ENCODE results near the gene MLH3. TPM values are rescaled to one million over a fixed set of nuclear protein-coding genes. Genes with fewer than 3 reads are reported as not detected.

Gene MLH3
- total RNA-seq, 3 donors from 2014 or later, result 31.8 to 53.1 (median 42.9) TPM

DNA sequence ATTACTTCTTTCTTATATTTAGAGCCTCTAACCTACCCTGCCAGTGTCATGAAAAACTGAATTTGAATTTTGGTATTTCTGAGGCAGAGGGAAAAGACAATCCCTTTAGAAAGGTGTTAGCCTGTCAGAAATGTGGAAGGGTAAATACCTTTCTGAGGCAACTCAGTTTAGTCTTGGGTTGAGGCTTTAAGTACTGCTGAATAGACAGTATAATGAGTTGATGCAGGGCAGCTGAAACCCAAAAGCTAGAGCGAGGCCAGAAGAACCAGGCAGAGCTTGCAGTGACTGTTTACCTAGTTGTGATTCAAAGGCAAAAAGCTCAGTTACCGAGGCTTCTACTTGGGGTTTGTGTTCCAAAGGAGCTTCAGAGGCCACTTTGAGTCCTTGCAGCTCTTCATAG, 36.9 kb upstream of the MLH3 start:
- peaks cover 4% of the 10 kb centered on the region for H3K36me3 ChIP-seq
- DNase-seq (ENCODE audit: low spot score in 2 of 2), result no peak
- H3K27ac ChIP-seq, result no peak overlapping the region
- no peak overlapping the region for H3K4me3 ChIP-seq
- H3K9me3 ChIP-seq, result no peaks in the 10 kb centered on the region
- no peak for TF ChIP-seq CTCF (IDR thresholded peaks at IDR 0.05)
- TF ChIP-seq POLR2AphosphoS5 (IDR thresholded peaks at IDR 0.05), result no peak
- TF ChIP-seq POLR2A (IDR thresholded peaks at IDR 0.05), result no peak
- H3K4me1 ChIP-seq, result no peaks in the 10 kb centered on the region
- H3K27me3 ChIP-seq, result no peaks in the 10 kb centered on the region
- intact Hi-C loops (cut with DNase I; ENCODE audit: low total_unique reads), result loop anchor here (10.0 kb wide), 1 partner anchor 173 kb away; no protein-coding TSS in a partner anchor

DNA sequence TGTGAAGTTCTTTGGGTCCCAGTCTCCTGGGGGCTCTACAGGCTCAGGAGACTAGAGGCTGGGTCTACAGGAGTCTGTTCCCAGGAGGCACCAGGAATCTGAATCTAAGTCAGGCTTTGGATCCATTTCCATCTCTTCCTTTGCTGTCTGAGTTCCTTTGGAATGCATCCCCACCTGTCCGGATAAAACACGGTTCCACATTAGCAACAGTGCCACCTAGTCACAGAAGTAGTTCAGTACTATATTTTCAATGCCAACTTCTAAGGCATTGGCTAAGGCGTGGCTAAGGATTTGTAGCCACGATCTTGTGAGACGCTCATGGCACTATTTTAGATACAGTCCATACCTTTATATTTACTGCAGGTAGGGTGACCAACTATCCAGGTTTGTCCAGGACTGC, 33.2 kb upstream of the MLH3 start:
- no peak overlapping the region for H3K27ac ChIP-seq
- no peaks in the 10 kb centered on the region for H3K9me3 ChIP-seq
- H3K4me3 ChIP-seq, result no peak overlapping the region
- H3K36me3 ChIP-seq, result peaks cover 4% of the 10 kb centered on the region
- intact Hi-C loops (cut with DNase I; ENCODE audit: low total_unique reads), result loop anchor here (10.0 kb wide), 1 partner anchor 170 kb away; no protein-coding TSS in a partner anchor
- TF ChIP-seq POLR2AphosphoS5 (IDR thresholded peaks at IDR 0.05), result no peak
- peak in 1 of 3 donors; percentile 17 for TF ChIP-seq CTCF (IDR thresholded peaks at IDR 0.05)
- TF ChIP-seq POLR2A (IDR thresholded peaks at IDR 0.05), result no peak
- no peaks in the 10 kb centered on the region for H3K4me1 ChIP-seq
- DNase-seq (ENCODE audit: low spot score in 2 of 2), result no peak
- no peaks in the 10 kb centered on the region for H3K27me3 ChIP-seq

DNA sequence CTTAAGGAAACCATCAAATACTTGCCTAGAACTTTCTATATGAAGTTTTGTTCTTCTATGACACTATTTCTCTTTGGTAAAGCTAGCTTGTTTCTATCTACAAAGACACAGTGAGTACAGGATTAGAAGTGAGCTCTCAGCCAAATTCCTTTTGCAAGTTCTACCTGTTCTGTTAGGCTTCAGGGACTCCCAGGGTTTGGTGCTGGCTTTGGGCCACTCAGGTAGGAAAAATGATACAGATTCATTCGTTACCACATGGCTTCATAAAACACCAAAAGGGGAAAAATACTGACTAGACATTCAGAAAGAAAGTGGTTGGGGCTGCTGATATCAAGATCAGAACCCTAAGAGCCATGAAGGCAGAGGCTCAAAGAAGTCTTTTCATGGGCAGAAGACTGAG, 32.0 kb upstream of the MLH3 start:
- Histone ChIP-seq H3K27ac (no peak overlapping the region), H3K36me3 (peaks cover 4% of the 10 kb centered on the region), H3K4me3 (no peak overlapping the region), H3K9me3 (no peaks in the 10 kb centered on the region), H3K4me1 (no peaks in the 10 kb centered on the region), H3K27me3 (no peaks in the 10 kb centered on the region)
- DNase-seq (ENCODE audit: low spot score in 2 of 2), result no peak
- intact Hi-C loops (cut with DNase I; ENCODE audit: low total_unique reads), result loop anchor here (10.0 kb wide), 1 partner anchor 168 kb away; no protein-coding TSS in a partner anchor
- TF ChIP-seq POLR2A (IDR thresholded peaks at IDR 0.05) (no peak), CTCF (IDR thresholded peaks at IDR 0.05) (no peak), POLR2AphosphoS5 (IDR thresholded peaks at IDR 0.05) (no peak)

DNA sequence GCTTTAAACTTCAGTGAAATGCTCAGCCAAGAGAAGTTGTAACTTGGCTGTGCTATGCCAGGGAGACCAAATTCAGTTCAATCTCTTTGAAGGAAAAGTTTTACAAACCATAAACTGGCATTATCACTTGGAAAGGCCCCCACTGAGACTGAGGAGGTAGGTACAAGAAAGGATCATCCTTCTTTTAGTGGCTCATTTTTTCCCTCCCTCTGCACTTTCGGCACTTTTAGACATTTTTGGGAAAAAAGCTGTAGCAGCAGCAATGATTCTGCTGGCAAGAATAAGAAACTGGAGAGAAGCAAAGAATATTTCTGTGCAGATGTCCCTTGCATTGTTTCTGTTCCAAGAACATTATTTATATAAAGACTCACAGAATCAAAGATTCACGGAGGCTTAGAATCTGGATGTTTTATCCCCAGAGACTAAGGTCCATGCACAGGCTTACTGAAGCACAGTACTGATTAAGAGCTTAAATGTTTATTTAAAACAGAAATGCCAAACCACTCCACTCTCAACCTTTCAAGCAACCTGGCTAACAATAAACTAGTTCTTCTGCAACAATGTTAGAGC, 30.5 kb upstream of the MLH3 start:
- no peak for TF ChIP-seq POLR2A (IDR thresholded peaks at IDR 0.05)
- TF ChIP-seq POLR2AphosphoS5 (IDR thresholded peaks at IDR 0.05), result no peak
- TF ChIP-seq CTCF (IDR thresholded peaks at IDR 0.05), result no peak
- H3K27me3 ChIP-seq, result no peaks in the 10 kb centered on the region
- no peak for DNase-seq (ENCODE audit: low spot score in 2 of 2)
- H3K36me3 ChIP-seq, result peaks cover 4% of the 10 kb centered on the region
- intact Hi-C loops (cut with DNase I; ENCODE audit: low total_unique reads), result loop anchor here (10.0 kb wide), 1 partner anchor 167 kb away; no protein-coding TSS in a partner anchor
- peak overlapping the region; percentile 7 to 27 for H3K27ac ChIP-seq
- H3K4me1 ChIP-seq, result no peaks in the 10 kb centered on the region
- no peaks in the 10 kb centered on the region for H3K9me3 ChIP-seq
- H3K4me3 ChIP-seq, result no peak overlapping the region

DNA sequence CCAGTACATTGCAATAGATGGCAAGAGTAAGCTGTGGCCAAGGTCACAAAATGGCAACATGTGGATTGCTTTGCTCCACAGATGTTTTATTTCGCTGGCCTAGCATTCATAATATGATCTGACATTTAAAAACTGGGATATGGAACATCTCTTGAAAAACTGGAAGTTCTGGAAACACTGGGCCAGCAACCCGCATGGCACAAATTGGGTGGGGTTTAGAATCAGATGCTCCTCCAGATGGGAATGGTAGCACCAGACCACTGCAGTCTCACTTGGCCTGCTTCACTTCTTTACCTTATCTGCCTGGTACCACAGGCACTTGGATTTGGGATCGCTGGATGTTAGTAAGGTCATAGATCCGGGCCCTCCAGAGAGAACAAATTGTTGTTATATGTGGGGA, 28.3 kb upstream of the MLH3 start:
- H3K4me1 ChIP-seq, result no peaks in the 10 kb centered on the region
- H3K27ac ChIP-seq, result no peak overlapping the region
- H3K27me3 ChIP-seq, result no peaks in the 10 kb centered on the region
- no peak overlapping the region for H3K4me3 ChIP-seq
- no peak for DNase-seq (ENCODE audit: low spot score in 2 of 2)
- TF ChIP-seq POLR2A (IDR thresholded peaks at IDR 0.05) (no peak), POLR2AphosphoS5 (IDR thresholded peaks at IDR 0.05) (no peak), CTCF (IDR thresholded peaks at IDR 0.05) (no peak)
- H3K36me3 ChIP-seq, result peaks cover 4% of the 10 kb centered on the region
- intact Hi-C loops (cut with DNase I; ENCODE audit: low total_unique reads), result no loop called here
- no peaks in the 10 kb centered on the region for H3K9me3 ChIP-seq
